Neutrophil (primary cell): ENCODE measurements around the gene TUSC1.
"Not testable (repeated sequence)": the region's sequence is repeated elsewhere in the genome, so short reads cannot be mapped to it uniquely, and the experiment has no call there.

ENCODE experiments used
- H3K27ac ChIP-seq: fragments of 200-600 bp; sonication (generic); 2 replicates; pipeline ENCODE4 v1.5.1; 2016; ENCODE audit warnings: mild to moderate bottlenecking, moderate library complexity
- H3K27me3 ChIP-seq: fragments of 200-600 bp; sonication (generic); 2 replicates; pipeline ENCODE4 v1.6.0; 2016; ENCODE audit warnings: mild to moderate bottlenecking
- H3K36me3 ChIP-seq: fragments of 200-600 bp; sonication (generic); 2 replicates; pipeline ENCODE4 v1.5.1; 2017
- H3K4me1 ChIP-seq, 2 experiments: fragments of 200-600 bp in 1 of 2; sonication (generic) in 1 of 2; 1 replicate in 1 of 2; 2 replicates in 1 of 2; pipeline versions ENCODE4 v1.5.1 to v1.6.1; 2013 to 2016; ENCODE audit warnings: low read depth in 1 of 2, low read length in 1 of 2, mild to moderate bottlenecking in 1 of 2, moderate library complexity in 1 of 2; ENCODE audit not compliant: control insufficient read depth in 1 of 2, insufficient read depth in 1 of 2
- H3K4me3 ChIP-seq, 2 experiments: fragments of 200-600 bp in 1 of 2; sonication (generic) in 1 of 2; 1 replicate in 1 of 2; 2 replicates in 1 of 2; pipeline ENCODE4 v1.5.1; 2013 to 2016; ENCODE audit warnings: low read depth in 1 of 2, low read length in 1 of 2, mild to moderate bottlenecking in 1 of 2, moderate library complexity in 1 of 2
- H3K9me3 ChIP-seq: fragments of 200-600 bp; sonication (generic); 2 replicates; pipeline ENCODE4 v1.5.1; 2016
- CTCF ChIP-seq: fragments of 200-600 bp; sonication (generic); IDR thresholded peaks from 2 replicates; pipeline ENCODE4 v1.5.1; 2016; ENCODE audit warnings: antibody characterized with exemption

TUSC1 gene

GRCh38 chr9:25684321-25684720 is 6.1 kb upstream of the TUSC1 start:
- Histone ChIP-seq H3K4me1 (no peaks in the 10 kb centered on the region), H3K27ac (no peak overlapping the region), H3K27me3 (peaks cover 2% of the 10 kb centered on the region), H3K9me3 (no peaks in the 10 kb centered on the region), H3K36me3 (no peaks in the 10 kb centered on the region), H3K4me3 (no peak overlapping the region)
- no peak for TF ChIP-seq CTCF

GRCh38 chr9:25681266-25681665 is 3.0 kb upstream of the TUSC1 start:
- TF ChIP-seq CTCF, result no peak
- Histone ChIP-seq H3K27ac (no peak overlapping the region), H3K27me3 (peaks cover 32% of the 10 kb centered on the region), H3K4me1 (peaks cover 0 to 5% of the 10 kb centered on the region in 2 experiments), H3K9me3 (no peaks in the 10 kb centered on the region), H3K4me3 (no peak overlapping the region), H3K36me3 (no peaks in the 10 kb centered on the region)

- H3K9me3 ChIP-seq, result no peaks in the 10 kb centered on the region
- peaks cover 38% of the 10 kb centered on the region for H3K27me3 ChIP-seq
- H3K4me1 ChIP-seq, result peaks cover 0 to 5% of the 10 kb centered on the region in 2 experiments
- no peak overlapping the region for H3K27ac ChIP-seq
- no peaks in the 10 kb centered on the region for H3K36me3 ChIP-seq
- TF ChIP-seq CTCF, result no peak
- H3K4me3 ChIP-seq, result no peak overlapping the region
These were observed 659 bp upstream of the TUSC1 start for GRCh38 chr9:25678846-25679360.

GRCh38 chr9:25677301-25678146 is 720 bp downstream of the TUSC1 start:
- Histone ChIP-seq H3K9me3 (no peaks in the 10 kb centered on the region), H3K27ac (no peak overlapping the region), H3K36me3 (no peaks in the 10 kb centered on the region), H3K27me3 (peaks cover 38% of the 10 kb centered on the region), H3K4me3 (peak overlapping the region; percentile 27 to 41), H3K4me1 (peaks cover 0 to 5% of the 10 kb centered on the region in 2 experiments)
- no peak for TF ChIP-seq CTCF

- H3K27me3 ChIP-seq, result peaks cover 38% of the 10 kb centered on the region
- H3K27ac ChIP-seq, H3K4me1 ChIP-seq, H3K36me3 ChIP-seq, H3K9me3 ChIP-seq, H3K4me3 ChIP-seq: not testable (repeated sequence)
These were observed 2.4 kb downstream of the TUSC1 start for GRCh38 chr9:25675858-25676257.

- no peaks in the 10 kb centered on the region for H3K36me3 ChIP-seq
- no peaks in the 10 kb centered on the region for H3K9me3 ChIP-seq
- H3K4me3 ChIP-seq, result no peak overlapping the region
- no peaks in the 10 kb centered on the region for H3K27me3 ChIP-seq
- no peak for TF ChIP-seq CTCF
- H3K4me1 ChIP-seq, result no peaks in the 10 kb centered on the region
- no peak overlapping the region for H3K27ac ChIP-seq
These were observed 19.7 kb downstream of the TUSC1 start for GRCh38 chr9:25658571-25658970.
